Colon (tissue), 2 donors: Measurements from ENCODE around the gene DNAJC5.

ENCODE experiments used
- FAIRE-seq: peaks from 2 replicates; lab custom pipeline; 2012; peaks lifted over from hg19 to GRCh38; lab: Jason Lieb, UNC
- donor health status: control.
- donor health status: control.

The DNAJC5 gene

GRCh38 chr20:63980806-63981728, 86.1 kb downstream of the DNAJC5 start, which contains the start of gene PRPF6:
Gene PRPF6 (plus strand): TSS chr20:63981132. CDS start chr20:63981246, 114 bp downstream.
- FAIRE-seq: no peak

DNA sequence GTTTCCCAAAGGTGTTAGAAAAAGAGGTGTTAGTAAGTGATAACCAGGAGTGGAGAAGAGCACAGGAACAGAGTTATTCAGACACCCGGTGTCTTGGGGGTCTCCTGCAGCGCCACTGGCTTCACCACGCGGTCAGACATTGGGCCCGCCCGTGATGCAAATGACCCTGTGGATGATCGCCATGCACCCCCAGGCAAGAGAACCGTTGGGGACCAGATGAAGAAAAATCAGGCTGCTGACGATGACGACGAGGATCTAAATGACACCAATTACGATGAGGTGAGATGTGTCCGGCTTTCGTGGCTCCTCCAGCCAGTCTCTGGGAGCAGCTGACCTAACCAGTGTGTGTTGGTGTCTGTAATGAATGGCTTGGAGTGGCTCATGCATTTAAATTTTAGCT, 88.0 kb downstream of the DNAJC5 start:
- no peak for FAIRE-seq
